Colonic mucosa (tissue), 4 donors: ENCODE results near the gene CNOT6. TPM values are rescaled to one million over a fixed set of nuclear protein-coding genes. Genes with fewer than 3 reads are reported as not detected.
"Not testable (repeated sequence)": the region's sequence is repeated elsewhere in the genome, so short reads cannot be mapped to it uniquely, and the experiment has no call there.

Experiments used
- DNase-seq: peaks from one replicate; pipeline ENCODE4 v3.0.0-alpha.2; 2020
- H3K27ac ChIP-seq: fragments of 200-600 bp; one replicate; pipeline ENCODE4 v1.8.0; 2021
- H3K27me3 ChIP-seq: fragments of 200-600 bp; one replicate; pipeline ENCODE4 v1.8.0; 2021
- H3K36me3 ChIP-seq: fragments of 200-600 bp; one replicate; pipeline ENCODE4 v1.8.0; 2021
- H3K4me1 ChIP-seq: fragments of 200-600 bp; one replicate; pipeline ENCODE4 v1.8.0; 2021; ENCODE audit warnings: mild to moderate bottlenecking
- H3K4me3 ChIP-seq: fragments of 200-600 bp; one replicate; pipeline ENCODE4 v1.8.0; 2021
- H3K9ac ChIP-seq, 2 donors: one replicate each; pipeline ENCODE4 v1.7.0; 2013; ENCODE audit warnings: control low read depth in 2 of 2, low read depth in 2 of 2, low read length in 2 of 2
- H3K9me3 ChIP-seq: fragments of 200-600 bp; one replicate; pipeline ENCODE4 v1.8.0; 2021
- CTCF ChIP-seq: fragments of 200-600 bp; IDR thresholded peaks from one replicate; pipeline ENCODE4 v1.8.0; 2022; ENCODE audit warnings: antibody characterized with exemption, mild to moderate bottlenecking
- intact Hi-C: fragments of 100-400 bp; cut with DNase I; formaldehyde crosslinking; loops from one replicate; pipeline ENCODE4 v1.14.1; 2022
- total RNA-seq, 2 donors: library from RNA; stranded (reverse); fragmentation: NEBNext Ultra II Directional in 1 of 2; extraction: Animal tissue kit (Norgen Biotek cat#: 25700) in 1 of 2; gene quantifications; one replicate each; pipeline ENCODE4 v1.2.1, GENCODE V29; 2021
- donor health status: healthy.
- donor health status: DM: no; HTN: no; CAD: no.
- donor health status: DM: no; HTN: no; CAD: no.

Gene CNOT6
- total RNA-seq, 2 donors from 2014 or later: 35.5 to 38.2 TPM

DNA sequence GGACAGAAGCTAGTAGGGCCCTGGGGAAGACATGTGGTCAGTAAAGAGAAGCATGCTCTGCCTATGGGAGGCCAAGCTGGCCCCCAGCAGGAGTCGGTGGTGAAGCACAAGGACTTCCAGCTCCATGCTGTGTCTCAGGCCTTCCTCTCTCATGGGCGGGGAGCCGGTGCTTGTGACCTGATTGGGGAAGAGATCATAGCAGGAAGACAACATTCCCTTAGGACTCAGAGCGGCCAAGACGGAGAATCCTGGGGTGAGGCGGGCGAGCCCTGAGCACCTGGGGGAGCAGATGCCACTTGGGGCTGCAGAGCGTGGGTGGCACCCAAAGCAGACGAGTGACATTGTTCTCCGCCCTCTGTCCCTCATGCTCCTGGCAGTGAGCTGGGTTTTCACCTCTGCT lies 33.3 kb upstream of the CNOT6 start:
- no peak overlapping the region for H3K27ac ChIP-seq
- no peak overlapping the region for H3K9ac ChIP-seq
- no peaks in the 10 kb centered on the region for H3K36me3 ChIP-seq
- no peak for DNase-seq
- H3K27me3 ChIP-seq: no peaks in the 10 kb centered on the region
- H3K9me3 ChIP-seq: no peaks in the 10 kb centered on the region
- no peak overlapping the region for H3K4me3 ChIP-seq
- H3K4me1 ChIP-seq: no peaks in the 10 kb centered on the region
- no peak for TF ChIP-seq CTCF
- intact Hi-C loops: no loop called here

DNA sequence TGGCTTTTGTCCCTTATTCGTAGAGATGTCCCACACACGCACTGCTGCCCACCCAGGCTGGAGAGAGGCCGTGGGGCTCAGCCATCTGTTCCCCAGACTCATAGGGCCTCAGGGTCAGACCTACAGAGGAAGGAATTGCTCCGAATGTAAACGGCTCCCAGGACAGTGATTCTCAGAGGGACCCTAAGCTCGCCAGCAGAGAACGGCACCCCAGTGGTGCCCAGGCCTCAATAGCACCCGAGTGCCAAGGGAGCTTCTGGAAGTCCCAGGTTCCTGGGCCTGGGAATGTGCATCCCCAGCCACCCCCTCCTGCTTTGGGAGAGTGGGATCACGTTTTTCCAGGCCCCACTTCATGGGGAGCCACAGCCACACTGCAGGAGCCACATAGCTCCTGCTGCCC lies 32.9 kb upstream of the CNOT6 start:
- H3K9ac ChIP-seq: no peak overlapping the region
- no peak for TF ChIP-seq CTCF
- H3K4me3 ChIP-seq: no peak overlapping the region
- H3K27ac ChIP-seq: no peak overlapping the region
- H3K4me1 ChIP-seq: no peaks in the 10 kb centered on the region
- H3K27me3 ChIP-seq: no peaks in the 10 kb centered on the region
- no peaks in the 10 kb centered on the region for H3K9me3 ChIP-seq
- no peak for DNase-seq
- intact Hi-C loops: no loop called here
- H3K36me3 ChIP-seq: no peaks in the 10 kb centered on the region

DNA sequence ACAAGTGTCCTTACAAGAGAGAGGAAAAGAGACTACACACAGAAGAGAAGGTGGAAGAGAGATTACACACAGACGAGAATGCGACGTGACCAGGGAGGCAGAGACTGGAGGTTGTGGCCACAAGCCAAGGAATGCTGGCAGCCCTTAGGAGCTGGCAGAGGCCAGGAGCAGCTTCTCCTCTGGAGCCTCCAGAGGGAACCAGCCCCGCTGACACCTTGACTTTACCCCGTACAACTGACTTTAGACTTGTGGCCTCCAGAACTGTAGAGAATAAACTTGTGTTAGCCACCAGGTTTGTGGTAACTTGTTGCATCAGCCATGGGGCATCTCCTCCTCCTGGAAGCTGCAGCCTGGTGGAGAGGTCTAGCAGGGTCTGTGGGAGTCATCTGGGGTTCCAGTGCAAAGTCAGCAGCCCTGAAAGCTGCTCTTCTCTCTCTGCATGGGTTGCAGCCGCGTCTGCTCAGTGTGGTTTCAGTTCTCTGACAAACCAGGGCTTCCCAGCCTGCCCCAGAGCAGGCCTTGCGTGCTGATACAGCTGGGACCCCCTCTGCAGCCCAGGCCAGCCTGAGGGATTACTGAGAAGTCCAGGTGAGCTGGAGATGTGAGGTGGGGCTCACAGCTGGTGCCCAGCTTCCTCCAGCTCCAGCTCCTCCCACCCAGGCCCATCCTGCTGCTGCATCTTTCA lies 30.8 kb upstream of the CNOT6 start:
- TF ChIP-seq CTCF: no peak
- Histone ChIP-seq H3K9me3 (no peaks in the 10 kb centered on the region), H3K36me3 (no peaks in the 10 kb centered on the region), H3K4me1 (no peaks in the 10 kb centered on the region), H3K9ac (no peak overlapping the region), H3K27me3 (no peaks in the 10 kb centered on the region), H3K4me3 (no peak overlapping the region), H3K27ac (no peak overlapping the region)
- intact Hi-C loops: no loop called here
- DNase-seq: no peak

DNA sequence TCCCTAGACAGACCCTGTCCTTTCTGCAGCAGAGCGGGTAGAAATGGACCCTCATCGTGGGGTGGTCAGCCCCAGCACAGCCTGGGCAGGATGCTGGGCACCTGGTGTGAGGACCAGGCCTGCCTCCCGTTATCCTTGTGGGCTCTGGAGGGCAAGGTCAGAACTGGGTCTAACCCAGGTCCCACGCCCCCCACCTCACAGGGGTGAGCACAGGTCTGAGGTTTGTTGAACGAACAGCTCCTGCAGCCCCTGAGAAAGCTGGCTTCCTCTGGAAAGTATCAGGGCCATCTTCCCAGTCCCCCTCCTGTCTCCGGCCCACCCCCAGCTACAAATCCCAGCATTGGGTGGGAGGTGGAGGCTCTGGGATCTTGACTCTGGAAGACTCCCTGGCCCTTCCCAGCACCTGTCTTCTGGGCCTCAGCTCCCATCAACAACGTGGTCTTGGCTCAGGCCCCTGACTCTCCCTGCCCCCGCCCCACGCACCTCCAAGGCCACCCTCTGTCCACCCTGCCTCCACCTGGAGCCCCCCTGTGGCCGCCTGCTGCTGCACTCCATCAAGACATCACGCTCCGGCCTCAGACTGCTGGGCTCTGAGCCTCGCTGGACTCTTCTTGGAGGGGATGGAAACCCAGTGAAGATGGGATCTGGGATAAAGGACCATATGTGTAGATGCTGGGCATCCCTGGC lies 30.1 kb upstream of the CNOT6 start:
- Histone ChIP-seq H3K9me3 (no peaks in the 10 kb centered on the region), H3K27me3 (no peaks in the 10 kb centered on the region), H3K36me3 (no peaks in the 10 kb centered on the region), H3K4me1 (no peaks in the 10 kb centered on the region), H3K9ac (no peak overlapping the region), H3K4me3 (no peak overlapping the region), H3K27ac (no peak overlapping the region)
- DNase-seq: no peak
- TF ChIP-seq CTCF: no peak
- intact Hi-C loops: no loop called here

GRCh38 chr5:180464603-180464970 lies 29.6 kb upstream of the CNOT6 start:
- Histone ChIP-seq H3K9me3 (no peaks in the 10 kb centered on the region), H3K36me3 (no peaks in the 10 kb centered on the region), H3K4me3 (no peak overlapping the region), H3K9ac (no peak overlapping the region), H3K27ac (no peak overlapping the region), H3K27me3 (no peaks in the 10 kb centered on the region), H3K4me1 (no peaks in the 10 kb centered on the region)
- intact Hi-C loops: no loop called here
- peak; percentile 47 for DNase-seq
- no peak for TF ChIP-seq CTCF

GRCh38 chr5:180465052-180465451 lies 29.1 kb upstream of the CNOT6 start:
- H3K27ac ChIP-seq, intact Hi-C loops, H3K36me3 ChIP-seq, H3K4me1 ChIP-seq, H3K9me3 ChIP-seq, DNase-seq, H3K9ac ChIP-seq, H3K27me3 ChIP-seq, H3K4me3 ChIP-seq: not testable (repeated sequence)
